CD14-positive monocyte (primary cell): ENCODE data around the gene CHKA. TPM values are rescaled to one million over a fixed set of nuclear protein-coding genes. Genes with fewer than 3 reads are reported as not detected.

Experiments
- DNase-seq, 3 donors: peaks; one replicate each; pipeline ENCODE4 v3.0.0-alpha.2; 2011 to 2022
- H2AFZ ChIP-seq: 2 replicates; pipeline ENCODE4 v1.6.0; 2012; ENCODE audit warnings: mild to moderate bottlenecking, low read depth, low read length, inconsistent platforms; ENCODE audit not compliant: insufficient read depth, poor library complexity, severe bottlenecking
- H3K27ac ChIP-seq, 2 donors: 1 replicate in 1 of 2; 2 replicates in 1 of 2; pipeline ENCODE4 v1.5.1; 2012 to 2013; ENCODE audit warnings: low read length in 2 of 2, control low read depth in 1 of 2, inconsistent platforms in 1 of 2, low read depth in 1 of 2, mild to moderate bottlenecking in 1 of 2
- H3K27me3 ChIP-seq, 2 donors: one replicate each; pipeline versions ENCODE4 v1.6.0 to v1.6.1; 2011 to 2013; ENCODE audit warnings: low read length in 2 of 2; ENCODE audit not compliant: control insufficient read depth in 2 of 2, insufficient read depth in 2 of 2
- H3K36me3 ChIP-seq, 2 donors: replicated peaks in 1 of 2; 1 replicate in 1 of 2; 2 replicates in 1 of 2; pipeline versions ENCODE4 v1.5.1 to v1.6.1; 2012 to 2013; ENCODE audit warnings: low read length in 2 of 2, control low read depth in 1 of 2, inconsistent platforms in 1 of 2, mild to moderate bottlenecking in 1 of 2; ENCODE audit not compliant: insufficient read depth in 2 of 2, control insufficient read depth in 1 of 2
- H3K4me1 ChIP-seq, 2 donors: 1 replicate in 1 of 2; 2 replicates in 1 of 2; pipeline versions ENCODE4 v1.5.1 to v1.6.1; 2012 to 2013; ENCODE audit warnings: low read length in 2 of 2, control low read depth in 1 of 2, inconsistent platforms in 1 of 2, mild to moderate bottlenecking in 1 of 2, moderate library complexity in 1 of 2; ENCODE audit not compliant: insufficient read depth in 2 of 2, control insufficient read depth in 1 of 2
- H3K4me2 ChIP-seq: replicated peaks from 2 replicates; pipeline ENCODE3; 2012; ENCODE audit warnings: low read length, moderate library complexity, mild to moderate bottlenecking; ENCODE audit not compliant: poor library complexity, severe bottlenecking; ENCODE audit errors: extremely low read depth
- H3K4me3 ChIP-seq, 3 experiments: fragments of 200-600 bp in 1 of 3; sonication (generic) in 1 of 3; replicated peaks in 1 of 3; 1 replicate in 2 of 3; 2 replicates in 1 of 3; pipeline ENCODE4 v1.5.1; 2011 to 2013; ENCODE audit warnings: low read length in 3 of 3, mild to moderate bottlenecking in 3 of 3, control low read depth in 2 of 3, low read depth in 2 of 3, inconsistent platforms in 1 of 3, moderate library complexity in 1 of 3
- H3K79me2 ChIP-seq: 2 replicates; pipeline ENCODE4 v1.6.0; 2012; ENCODE audit warnings: mild to moderate bottlenecking, control low read depth, inconsistent platforms, low read length, moderate library complexity; ENCODE audit not compliant: insufficient read depth
- H3K9ac ChIP-seq: 2 replicates; pipeline ENCODE4 v1.6.0; 2017; ENCODE audit warnings: low read length, mild to moderate bottlenecking; ENCODE audit not compliant: insufficient read depth, poor library complexity, severe bottlenecking
- H3K9me3 ChIP-seq, 2 donors: replicated peaks in 1 of 2; 1 replicate in 1 of 2; 2 replicates in 1 of 2; pipeline versions ENCODE4 v1.5.1 to v1.6.1; 2012 to 2013; ENCODE audit warnings: low read length in 2 of 2, control low read depth in 1 of 2; ENCODE audit not compliant: control insufficient read depth in 1 of 2, insufficient read depth in 1 of 2
- H4K20me1 ChIP-seq: 2 replicates; pipeline ENCODE4 v1.6.0; 2012; ENCODE audit warnings: mild to moderate bottlenecking, low read length, control low read depth, moderate library complexity; ENCODE audit not compliant: insufficient read depth
- H3K27ac Mint-ChIP-seq, 7 donors: one replicate each; pipeline ENCODE4 v1.8.0; 2020; ENCODE audit warnings: mild to moderate bottlenecking in 7 of 7, mixed read lengths in 7 of 7, moderate library complexity in 6 of 7, inconsistent platforms in 2 of 7
- H3K27me3 Mint-ChIP-seq, 3 donors: one replicate each; pipeline ENCODE4 v1.8.0; 2021 to 2022; ENCODE audit warnings: low read depth in 3 of 3, mild to moderate bottlenecking in 3 of 3, mixed read lengths in 3 of 3, moderate library complexity in 3 of 3, inconsistent platforms in 1 of 3
- H3K36me3 Mint-ChIP-seq, 2 donors: one replicate each; pipeline ENCODE4 v1.8.0; 2020; ENCODE audit warnings: mixed read lengths in 2 of 2, inconsistent platforms in 1 of 2, mild to moderate bottlenecking in 1 of 2
- H3K4me1 Mint-ChIP-seq: one replicate; pipeline ENCODE4 v1.8.0; 2020; ENCODE audit warnings: mild to moderate bottlenecking, mixed read lengths
- H3K4me3 Mint-ChIP-seq, 2 donors: one replicate each; pipeline ENCODE4 v1.8.0; 2020; ENCODE audit warnings: mild to moderate bottlenecking in 2 of 2, mixed read lengths in 2 of 2, moderate library complexity in 1 of 2
- H3K9me3 Mint-ChIP-seq, 7 donors: one replicate each; pipeline ENCODE4 v1.8.0; 2020 to 2022; ENCODE audit warnings: mixed read lengths in 7 of 7, mild to moderate bottlenecking in 6 of 7, moderate library complexity in 6 of 7, inconsistent platforms in 2 of 7
- WGBS: methylation state at CpG from one replicate; pipeline ENCODE4 v1.1.5; 2013; ENCODE audit warnings: missing lambda C conversion rate; ENCODE audit not compliant: insufficient coverage; 5-methylcytosine and 5-hydroxymethylcytosine counted together
- intact Hi-C, 2 donors: fragments of 100-400 bp; cut with micrococcal nuclease; formaldehyde crosslinking; loops; one replicate each; pipeline versions ENCODE4 v1.15.0 to v1.15.1; 2023
- polyA plus RNA-seq, 3 donors: library from polyadenylated mRNA; depleted of rRNA in 1 of 3; unstranded in 2 of 3; stranded (reverse) in 1 of 3; fragments of 300-500 nt in 2 of 3; fragments of >200 nt in 1 of 3; fragmentation: Illumina TruSeq in 2 of 3; gene quantifications; 1 replicate in 2 of 3; 2 replicates in 1 of 3; pipeline ENCODE4 v1.2.3, GENCODE V29; 2012 to 2021
- TF ChIP-seq, protein P1 (sequence below): fragments of 200-600 bp; IDR thresholded peaks from one replicate; pipeline ENCODE4 v1.8.0; 2022; ENCODE audit warnings: antibody characterized with exemption, mild to moderate bottlenecking

CHKA gene
- polyA plus RNA-seq, 3 donors: 2.8 to 20.9 (median 5.7) TPM

DNA sequence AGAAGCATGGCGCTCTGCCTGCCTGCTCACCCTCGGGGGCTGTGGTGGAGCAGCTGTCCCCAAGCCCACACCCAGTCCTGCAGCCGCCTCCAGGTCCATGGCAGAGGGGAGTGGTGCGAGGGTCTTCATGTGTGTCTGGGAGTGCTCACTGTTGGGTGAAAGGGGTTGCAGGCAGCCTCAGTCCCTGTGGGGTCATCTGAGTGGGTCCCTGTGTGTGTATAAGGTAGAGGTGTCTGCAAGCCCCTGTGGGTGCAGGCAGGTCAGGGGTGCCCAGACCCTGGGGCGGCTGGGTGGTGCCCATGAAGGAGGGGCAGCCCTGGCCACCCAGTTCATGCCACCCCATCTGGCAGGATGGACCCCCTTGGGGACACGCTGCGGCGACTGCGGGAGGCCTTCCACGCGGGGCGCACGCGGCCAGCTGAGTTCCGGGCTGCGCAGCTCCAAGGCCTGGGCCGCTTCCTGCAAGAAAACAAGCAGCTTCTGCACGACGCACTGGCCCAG, 106.2 kb downstream of the CHKA start:
- intact Hi-C loops: loop anchor here in 1 of 2 donors (5.0 kb wide), 2 partner anchors 107 to 192 kb away; partner anchors contain the start of gene CHKA
- Histone ChIP-seq H3K27ac (peak overlapping the region; percentile 25 to 83), H3K36me3 (peaks cover 29 to 53% of the 10 kb centered on the region in 2 donors), H3K27me3 (no peaks in the 10 kb centered on the region), H3K9me3 (no peaks in the 10 kb centered on the region), H3K4me1 (peaks cover 45 to 51% of the 10 kb centered on the region in 2 donors), H2AFZ (no peak overlapping the region), H3K79me2 (peaks cover 55% of the 10 kb centered on the region), H3K9ac (no peak overlapping the region), H3K4me2 (peak overlapping the region; percentile 42), H3K4me3 (peak overlapping the region in 1 of 3 experiments; percentile 16), H4K20me1 (peaks cover 78% of the 10 kb centered on the region)
- no peak for DNase-seq
- WGBS: 83% methylated on average over 10 of the region's 19 CpGs
- H3K36me3 Mint-ChIP-seq: peaks cover 36 to 58% of the 10 kb centered on the region in 2 donors
- no peak overlapping the region for H3K4me3 Mint-ChIP-seq
- no peaks in the 10 kb centered on the region for H3K9me3 Mint-ChIP-seq
- TF ChIP-seq, protein P1, sequence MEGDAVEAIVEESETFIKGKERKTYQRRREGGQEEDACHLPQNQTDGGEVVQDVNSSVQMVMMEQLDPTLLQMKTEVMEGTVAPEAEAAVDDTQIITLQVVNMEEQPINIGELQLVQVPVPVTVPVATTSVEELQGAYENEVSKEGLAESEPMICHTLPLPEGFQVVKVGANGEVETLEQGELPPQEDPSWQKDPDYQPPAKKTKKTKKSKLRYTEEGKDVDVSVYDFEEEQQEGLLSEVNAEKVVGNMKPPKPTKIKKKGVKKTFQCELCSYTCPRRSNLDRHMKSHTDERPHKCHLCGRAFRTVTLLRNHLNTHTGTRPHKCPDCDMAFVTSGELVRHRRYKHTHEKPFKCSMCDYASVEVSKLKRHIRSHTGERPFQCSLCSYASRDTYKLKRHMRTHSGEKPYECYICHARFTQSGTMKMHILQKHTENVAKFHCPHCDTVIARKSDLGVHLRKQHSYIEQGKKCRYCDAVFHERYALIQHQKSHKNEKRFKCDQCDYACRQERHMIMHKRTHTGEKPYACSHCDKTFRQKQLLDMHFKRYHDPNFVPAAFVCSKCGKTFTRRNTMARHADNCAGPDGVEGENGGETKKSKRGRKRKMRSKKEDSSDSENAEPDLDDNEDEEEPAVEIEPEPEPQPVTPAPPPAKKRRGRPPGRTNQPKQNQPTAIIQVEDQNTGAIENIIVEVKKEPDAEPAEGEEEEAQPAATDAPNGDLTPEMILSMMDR: no peak
- H3K4me1 Mint-ChIP-seq: peaks cover 50% of the 10 kb centered on the region
- H3K27ac Mint-ChIP-seq: peak overlapping the region; percentile 76 to 93 (median 83)
- peaks cover 0 to 3% (median 2%) of the 10 kb centered on the region in 3 donors for H3K27me3 Mint-ChIP-seq

DNA sequence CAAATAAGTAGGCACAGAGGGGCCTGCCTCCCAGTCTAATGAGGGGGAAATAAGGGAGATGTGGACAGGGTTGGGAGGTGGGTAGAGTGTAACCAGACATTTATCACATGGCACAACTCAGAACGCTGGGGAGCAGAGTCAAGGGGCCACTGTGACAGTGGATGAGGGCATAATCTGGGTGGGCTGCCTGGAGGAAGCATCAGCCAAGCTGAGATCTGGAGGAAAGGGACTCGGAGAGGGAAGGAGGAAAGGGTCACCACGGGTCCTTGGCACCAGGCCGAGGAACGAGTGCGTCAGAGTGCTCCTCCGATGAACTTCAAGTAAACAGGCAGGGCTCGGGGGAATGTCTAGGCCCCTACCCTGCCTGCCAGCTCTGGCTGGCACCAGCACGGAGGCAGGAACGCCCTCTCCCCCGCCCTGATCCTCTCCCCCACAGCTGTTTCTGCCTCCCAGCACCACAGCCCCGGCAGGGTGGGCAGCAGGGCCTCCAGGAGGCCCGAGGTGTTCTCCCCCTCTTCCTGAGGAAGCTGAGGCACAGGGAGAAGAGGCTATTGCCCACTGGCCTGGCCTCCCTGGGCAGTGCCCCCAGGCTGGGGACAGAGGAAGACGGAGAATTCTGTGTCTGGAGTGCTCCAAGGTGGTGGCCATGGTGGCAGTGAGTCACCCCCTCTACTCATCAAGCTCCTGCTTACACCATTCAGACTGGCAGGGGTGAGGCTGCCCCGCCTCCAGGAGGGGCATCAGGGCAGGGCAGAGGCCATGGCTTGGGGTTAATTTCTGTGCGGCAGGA, 106.8 kb downstream of the CHKA start:
- Histone ChIP-seq H3K27ac (peak overlapping the region; percentile 25 to 83), H3K27me3 (no peaks in the 10 kb centered on the region), H3K4me2 (peak overlapping the region; percentile 42), H4K20me1 (peaks cover 71% of the 10 kb centered on the region), H3K79me2 (peaks cover 55% of the 10 kb centered on the region), H3K9me3 (no peaks in the 10 kb centered on the region), H3K4me1 (peaks cover 52 to 58% of the 10 kb centered on the region in 2 donors), H3K36me3 (peaks cover 23 to 46% of the 10 kb centered on the region in 2 donors), H2AFZ (no peak overlapping the region), H3K4me3 (peak overlapping the region in 1 of 3 experiments; percentile 16), H3K9ac (peak overlapping the region; percentile 57)
- TF ChIP-seq, protein P1: no peak
- intact Hi-C loops: loop anchor here in 1 of 2 donors (5.0 kb wide), 2 partner anchors 108 to 193 kb away; partner anchors contain the start of gene CHKA
- Mint-ChIP-seq H3K9me3 (no peaks in the 10 kb centered on the region), H3K36me3 (peaks cover 31 to 52% of the 10 kb centered on the region in 2 donors), H3K27me3 (peaks cover 0 to 3% (median 0%) of the 10 kb centered on the region in 3 donors), H3K4me1 (peaks cover 56% of the 10 kb centered on the region), H3K27ac (peak overlapping the region; percentile 76 to 93 (median 83)), H3K4me3 (peak overlapping the region; percentile 18 to 73)
- 41% methylated on average over 12 of the region's 16 CpGs for WGBS
- peak; percentile 63 to 73 (median 73) for DNase-seq
